HG02870 (cell line): Measurements from ENCODE around the gene PSTPIP2.
A peak's percentile ranks its signal among the peaks of the same experiment; 100 is the strongest.

Experiments used
- ATAC-seq: cut with Tn5 transposase; IDR thresholded peaks from one replicate; pipeline ENCODE4 v1.9.1; 2021; ENCODE audit warnings: mild to moderate bottlenecking, moderate library complexity; ENCODE audit not compliant: unreplicated experiment

Gene PSTPIP2

DNA sequence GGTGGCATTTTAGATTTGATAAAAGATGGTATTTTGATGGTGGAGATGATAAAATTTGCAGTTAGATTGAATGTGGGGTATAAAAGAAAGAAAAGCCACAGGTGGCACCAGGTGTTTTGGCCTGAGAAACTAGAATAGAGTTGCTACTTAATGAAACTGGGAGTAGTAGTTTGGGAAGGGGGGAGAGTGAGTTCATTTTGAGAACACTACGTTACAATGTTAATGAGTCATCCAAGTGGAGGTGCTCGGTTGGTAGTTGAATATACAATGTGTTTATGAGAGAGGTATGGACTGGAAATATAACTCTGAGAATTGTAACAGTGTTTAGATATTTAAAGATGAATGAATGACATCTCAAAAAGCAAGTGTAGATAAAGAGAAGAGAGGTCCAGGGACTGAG lies 131.3 kb downstream of the PSTPIP2 start:
- ATAC-seq, result no peak

DNA sequence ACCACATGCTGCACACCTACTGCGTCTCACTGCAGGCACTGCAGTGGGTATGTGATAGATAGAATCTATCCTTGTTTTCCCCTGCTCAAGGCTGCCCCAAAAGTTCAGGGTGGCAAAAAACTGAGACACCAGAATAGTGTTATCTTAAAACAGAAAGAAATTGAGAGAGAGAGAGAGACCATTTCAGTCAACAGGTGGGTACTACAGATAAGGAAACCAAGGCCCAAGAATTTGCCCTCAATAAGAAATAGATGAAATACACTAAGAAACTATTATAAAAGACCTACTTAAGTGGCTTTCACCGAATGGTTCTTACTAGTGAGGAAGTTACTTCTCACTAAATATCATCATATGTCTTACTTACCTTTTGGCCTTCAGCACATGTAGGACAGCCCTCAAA lies 132.8 kb downstream of the PSTPIP2 start:
- ATAC-seq, result no peak

DNA sequence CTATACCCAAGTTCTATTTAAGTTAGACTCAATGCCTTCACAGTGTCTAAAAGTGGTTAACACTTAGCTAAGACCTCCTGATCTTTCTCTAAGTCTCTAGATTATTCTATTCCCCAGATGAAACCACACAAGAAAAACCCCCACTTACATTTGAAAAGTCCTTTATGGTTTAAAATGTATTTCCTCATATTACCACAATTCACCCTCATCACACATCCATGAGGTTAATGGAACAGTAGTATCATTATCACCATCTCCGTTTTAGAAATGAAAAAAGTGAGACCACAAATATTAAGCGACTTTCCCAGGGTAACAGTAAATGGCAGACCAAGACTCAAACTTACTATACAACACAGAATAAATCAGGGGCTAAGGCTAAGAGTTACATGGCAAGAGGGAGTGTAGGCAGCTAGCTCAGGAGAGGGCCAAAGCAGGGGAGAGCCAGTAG lies 133.5 kb downstream of the PSTPIP2 start:
- ATAC-seq, result peak; percentile 37

DNA sequence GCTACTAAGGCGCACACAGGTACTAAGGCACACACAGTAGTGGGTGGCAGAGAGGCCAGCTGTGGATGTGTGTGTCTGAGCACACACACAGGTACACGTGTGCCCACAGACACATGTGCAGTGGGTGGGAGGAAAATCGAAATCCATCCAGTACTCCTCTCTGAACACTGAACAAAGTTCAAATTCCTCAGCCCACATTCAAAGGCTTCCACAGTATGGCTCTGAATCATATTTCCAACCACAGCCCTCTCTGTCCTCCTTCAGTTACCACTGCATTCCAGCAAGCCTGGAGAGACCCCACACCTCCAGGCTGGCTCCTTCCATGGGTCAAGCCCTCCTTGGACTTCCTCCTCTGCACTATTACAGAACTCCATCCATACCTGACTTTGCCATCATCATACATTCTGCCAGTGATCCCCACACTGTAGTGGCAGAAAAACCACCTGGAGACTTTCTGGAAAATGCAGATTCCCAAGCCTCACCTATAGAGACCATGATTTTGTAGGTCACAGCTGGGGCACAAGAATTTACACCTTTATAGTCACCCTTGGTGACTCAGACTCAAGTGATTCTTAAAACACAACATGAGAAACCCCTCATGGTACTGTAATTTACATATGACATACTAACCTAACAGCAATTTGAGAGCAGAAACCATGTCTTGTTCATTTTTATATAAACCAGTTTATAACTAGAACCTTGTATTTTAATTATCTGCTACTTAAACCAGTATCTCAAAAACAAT lies 136.3 kb downstream of the PSTPIP2 start:
- ATAC-seq, result no peak
